Activated CD4-positive, alpha-beta T cell treated with anti-CD3 and anti-CD28 coated beads, Interleukin-2, amount 50 U/mL, for 16 hours (primary cell): ENCODE data around the gene ABI1.
"Not testable (repeated sequence)": the region's sequence is repeated elsewhere in the genome, so short reads cannot be mapped to it uniquely, and the experiment has no call there.

ENCODE experiments used
- DNase-seq: peaks from one replicate; pipeline ENCODE4 v3.0.0-alpha.2; 2020

The ABI1 gene

GRCh38 chr10:26860443-26861204 lies at the start of gene ABI1:
TSS of gene ABI1 (minus strand) at chr10:26860958. CDS start at chr10:26860863, 95 bp downstream.
- DNase-seq: peak; percentile 99

GRCh38 chr10:26909753-26910152 lies 49.0 kb upstream of the ABI1 start:
- DNase-seq: no peak

DNA sequence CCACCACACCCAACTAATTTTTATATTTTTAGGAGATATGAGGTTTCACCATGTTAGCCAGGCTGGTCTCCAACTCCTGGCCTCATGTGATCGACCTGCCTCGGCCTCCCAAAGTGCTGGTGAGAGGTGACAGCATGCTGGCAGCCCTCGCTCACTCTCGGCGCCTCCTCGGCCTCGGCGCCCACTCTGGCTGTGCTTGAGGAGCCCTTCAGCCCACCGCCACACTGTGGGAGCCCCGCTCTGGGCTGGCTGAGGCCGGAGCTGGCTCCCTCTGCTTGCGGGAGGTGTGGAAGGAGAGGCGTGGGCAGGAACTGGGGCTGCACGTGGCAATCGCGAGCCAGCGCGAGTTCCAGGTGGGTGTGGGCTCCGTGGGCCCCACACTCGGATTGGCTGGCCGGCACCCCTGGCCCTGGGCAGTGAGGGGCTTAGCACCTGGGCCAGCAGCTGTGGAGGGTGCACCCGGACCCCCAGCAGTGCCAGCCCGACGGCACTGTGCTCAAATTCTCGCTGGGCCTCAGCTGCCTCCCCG lies 44.6 kb upstream of the ABI1 start:
- not testable (repeated sequence) for DNase-seq

DNA sequence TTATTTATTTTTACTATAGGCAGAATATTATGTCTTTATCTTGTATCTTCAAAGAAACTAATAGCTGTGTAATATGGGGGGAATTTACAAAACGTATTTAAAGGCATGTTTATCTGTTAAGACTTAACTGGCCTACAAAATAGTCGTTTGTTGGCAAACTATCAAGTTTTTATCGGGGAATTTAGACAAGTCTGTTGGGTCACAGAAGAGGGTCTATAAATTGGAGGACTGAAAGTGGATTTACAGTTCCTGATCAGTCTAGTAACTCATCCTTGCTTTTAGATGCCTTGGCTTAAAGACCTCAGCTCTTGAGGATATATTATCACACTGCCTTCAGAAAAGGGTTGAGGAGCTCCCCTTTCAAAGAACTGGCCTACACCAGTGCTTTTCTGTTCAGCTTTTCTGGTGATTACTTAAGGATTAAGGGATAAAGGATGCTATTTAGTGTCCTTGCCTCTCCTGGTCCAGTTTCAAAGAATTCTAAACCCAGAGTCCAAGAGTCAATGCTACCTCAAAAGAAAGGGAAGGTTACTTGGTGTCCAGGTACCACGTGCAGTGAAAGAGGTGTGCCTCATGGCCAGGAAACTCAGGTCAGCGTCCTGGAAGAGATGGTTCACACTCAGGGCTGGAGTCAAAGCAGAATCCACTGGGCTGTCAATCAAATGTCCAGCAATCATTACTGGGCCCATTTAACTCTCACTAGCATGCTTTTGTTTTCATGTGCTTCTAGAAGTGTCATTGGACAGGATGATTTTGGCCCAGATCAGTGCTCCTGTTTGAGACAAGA lies 42.9 kb upstream of the ABI1 start:
- no peak for DNase-seq

DNA sequence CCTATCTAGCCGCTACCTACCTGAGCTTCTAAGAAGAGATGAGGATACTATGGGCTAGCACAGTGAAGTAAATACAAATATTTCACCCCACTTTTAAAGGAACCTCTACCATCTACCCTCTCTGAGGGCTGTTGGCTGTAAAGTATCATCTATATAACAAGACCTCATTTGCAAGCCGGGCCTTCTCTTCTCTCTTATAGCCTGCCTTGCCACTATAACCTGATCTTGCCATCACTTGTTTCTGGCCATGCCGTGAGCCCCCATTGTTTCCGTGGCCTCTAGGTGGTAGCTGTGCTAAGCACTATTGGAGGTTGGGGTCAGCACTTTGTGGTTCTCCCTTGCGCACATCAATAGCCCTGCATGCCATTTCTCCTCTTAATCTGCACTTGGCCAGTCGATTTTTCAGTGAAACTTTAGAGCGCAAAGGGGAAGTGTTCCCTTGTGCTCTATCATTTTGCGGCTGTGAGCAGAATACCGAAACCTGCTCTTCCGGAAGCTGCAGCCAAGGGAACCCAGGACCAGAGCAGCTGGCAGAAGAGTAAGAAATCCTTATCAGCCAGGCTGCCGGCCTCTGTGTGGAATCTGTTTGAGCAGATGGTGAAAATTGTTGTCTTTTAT lies 31.7 kb upstream of the ABI1 start:
- DNase-seq: not testable (repeated sequence)

GRCh38 chr10:26890956-26891355 lies 30.2 kb upstream of the ABI1 start:
- DNase-seq: peak; percentile 64

DNA sequence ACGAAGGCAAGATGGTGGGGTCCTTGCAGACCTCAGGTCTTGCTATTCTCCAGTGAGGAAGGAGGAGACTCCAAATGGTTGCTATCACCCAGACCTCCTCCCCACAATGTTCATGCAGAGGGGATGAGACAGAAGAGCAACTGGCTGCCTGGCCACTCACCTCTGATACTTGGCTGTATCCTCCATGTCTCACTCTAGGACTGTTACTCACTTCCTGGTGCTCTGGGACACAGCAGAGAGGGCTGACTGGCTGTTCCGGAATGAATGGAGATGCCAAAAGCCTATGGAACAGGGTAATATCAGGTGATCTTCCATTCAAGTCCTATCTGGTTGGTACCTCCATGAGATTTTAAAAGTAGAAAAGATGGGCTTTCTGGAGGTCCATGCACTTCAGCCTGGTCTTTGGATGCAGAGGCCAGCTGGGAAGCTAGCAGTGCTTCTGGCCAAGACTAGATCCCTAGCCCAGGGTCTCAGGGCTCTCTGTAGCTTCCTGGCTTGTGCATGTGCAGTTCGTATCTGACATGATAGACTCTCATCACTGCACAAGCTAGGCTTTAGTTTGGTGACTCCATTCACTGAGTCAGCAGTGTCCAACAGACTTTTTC lies 27.0 kb upstream of the ABI1 start:
- DNase-seq: no peak

GRCh38 chr10:26881600-26882331 lies 21.0 kb upstream of the ABI1 start:
- peak; percentile 59 for DNase-seq

DNA sequence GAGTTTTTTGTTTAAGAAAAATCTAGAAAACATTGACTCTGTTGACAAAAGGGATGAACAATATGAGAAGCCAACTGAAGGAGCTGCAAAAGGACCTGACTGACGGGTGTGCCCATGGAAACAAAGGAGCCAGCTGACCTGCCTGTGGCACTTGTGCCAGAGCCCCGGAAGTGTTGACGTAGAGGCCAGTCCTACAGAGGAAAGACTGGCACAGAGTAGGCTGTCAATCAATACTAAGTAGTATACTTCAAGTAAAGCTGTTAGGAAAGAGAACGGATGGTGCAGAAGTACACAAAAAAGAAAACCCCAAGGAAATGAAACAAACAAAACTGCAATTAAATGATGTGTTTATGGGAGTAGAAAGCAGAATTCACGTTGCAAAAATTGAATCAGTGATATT lies 19.0 kb upstream of the ABI1 start:
- DNase-seq: no peak

GRCh38 chr10:26870766-26871165 lies 10.0 kb upstream of the ABI1 start:
- no peak for DNase-seq

- peak; percentile 22 for DNase-seq
Observed at GRCh38 chr10:26869528-26869927, 8.8 kb upstream of the ABI1 start.

- DNase-seq: no peak
Observed at GRCh38 chr10:26863351-26864076, 2.8 kb upstream of the ABI1 start.

DNA sequence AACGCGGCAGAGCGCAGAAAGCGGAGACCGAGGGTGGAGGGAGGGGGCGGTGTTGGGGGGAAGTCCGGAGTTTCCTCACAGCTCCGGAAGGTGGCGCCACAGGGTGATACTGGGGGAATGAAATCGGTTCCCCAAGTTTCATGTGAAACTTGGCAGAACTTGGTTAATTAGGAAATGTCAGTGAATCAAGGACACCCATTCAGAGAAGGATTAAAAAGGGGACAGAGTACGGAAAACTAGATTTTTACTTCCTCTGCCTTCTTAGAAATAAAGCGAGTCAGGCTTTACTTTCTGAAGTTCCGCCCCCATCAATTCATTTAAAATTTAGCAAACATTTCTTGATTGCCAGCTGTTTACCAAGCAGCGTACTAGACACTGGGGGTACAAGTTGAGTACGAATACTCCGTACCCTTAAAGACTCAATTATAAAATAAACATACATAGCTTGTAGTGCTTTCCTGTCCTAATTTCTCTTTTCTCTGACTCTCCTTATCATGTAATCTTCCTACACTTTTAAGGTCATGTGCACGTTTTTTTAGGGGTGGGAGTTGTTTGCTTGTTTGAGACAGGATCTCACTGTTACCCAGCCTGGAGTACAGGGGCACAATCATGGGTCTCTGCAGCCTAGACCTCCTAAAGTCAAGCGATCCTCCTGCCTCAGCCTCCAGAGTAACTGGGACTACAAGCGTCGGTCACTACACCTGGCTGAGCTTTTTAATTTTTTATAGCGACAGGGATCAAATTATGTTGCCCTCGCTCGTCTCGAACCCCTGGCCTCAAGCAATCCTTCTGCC lies 644 bp upstream of the ABI1 start:
- no peak for DNase-seq

GRCh38 chr10:26860102-26860442 lies 686 bp downstream of the ABI1 start:
- peak; percentile 44 for DNase-seq

GRCh38 chr10:26859241-26860101 lies 1.3 kb downstream of the ABI1 start:
- no peak for DNase-seq

GRCh38 chr10:26858707-26859034 lies 2.1 kb downstream of the ABI1 start:
- no peak for DNase-seq

DNA sequence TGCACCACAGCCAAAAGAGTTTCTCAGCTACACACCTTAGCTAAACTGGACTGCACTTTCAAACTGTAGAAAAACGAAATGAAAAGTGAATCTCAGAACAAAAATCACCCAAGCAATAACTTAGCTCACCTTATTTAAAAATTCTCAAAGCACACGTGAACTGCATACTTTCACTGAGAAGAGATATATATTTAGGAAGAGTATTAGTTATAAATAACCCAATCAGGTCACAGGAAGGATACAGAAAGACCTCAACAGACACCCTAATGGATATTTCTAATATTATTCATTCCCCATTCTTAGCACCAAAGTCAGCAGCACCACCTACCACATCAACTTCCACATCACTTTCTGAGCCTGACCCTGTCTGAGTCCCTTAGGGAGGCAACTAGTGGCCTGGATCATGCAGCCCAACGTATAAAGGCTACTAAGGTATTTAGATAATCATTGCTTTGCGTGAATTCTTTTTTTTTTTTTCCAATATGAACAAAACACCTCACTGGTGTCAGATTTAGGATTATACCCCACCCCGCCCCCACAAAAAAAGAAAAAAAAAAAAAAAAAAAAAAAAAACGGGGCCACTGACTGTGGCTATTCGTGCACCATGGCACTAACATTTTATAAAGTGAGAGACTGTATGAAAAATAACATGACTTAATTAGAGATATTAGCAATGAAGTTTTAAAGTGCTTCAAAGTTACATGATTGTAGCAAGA lies 2.6 kb downstream of the ABI1 start:
- DNase-seq: no peak

DNA sequence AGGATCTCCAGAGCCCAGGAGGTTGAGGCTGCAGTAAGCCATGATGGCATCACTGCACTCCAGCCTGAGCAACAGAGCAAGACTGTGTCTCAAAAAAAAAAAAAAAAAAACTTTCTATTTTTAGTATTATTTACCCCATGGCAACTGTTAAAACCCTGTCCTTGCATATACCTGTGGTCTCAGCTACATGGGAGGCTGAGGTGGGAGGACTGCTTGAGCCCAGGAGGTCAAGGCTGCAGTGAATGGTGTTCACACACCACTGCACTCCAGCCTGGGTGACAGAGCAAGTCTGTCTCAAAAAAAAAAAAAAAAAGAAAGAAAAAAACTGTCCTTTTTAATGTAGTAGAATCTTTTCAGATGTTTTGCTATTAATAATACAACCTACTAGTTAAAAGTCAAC lies 3.2 kb downstream of the ABI1 start:
- not testable (repeated sequence) for DNase-seq

DNA sequence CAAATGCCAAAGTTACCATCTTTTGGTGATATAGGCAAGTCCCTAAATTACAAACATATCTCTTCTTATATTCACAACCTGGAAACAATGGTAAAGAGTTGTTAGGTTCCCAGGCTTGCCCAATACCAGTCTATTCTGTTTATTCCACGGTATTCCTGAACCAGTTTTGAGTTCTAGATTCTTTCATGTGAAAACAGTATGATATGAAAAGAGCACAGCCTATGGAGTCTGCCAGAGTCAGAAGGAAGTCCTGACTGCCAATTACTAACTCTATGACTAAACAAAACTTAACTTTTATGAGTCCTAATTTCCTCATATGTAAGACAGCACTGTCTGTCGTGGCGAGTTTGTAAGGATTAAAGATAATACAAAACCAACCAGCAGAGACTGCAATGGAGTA lies 5.6 kb downstream of the ABI1 start:
- DNase-seq: no peak
